HAP-1 (cell line): ENCODE measurements around the gene AHCYL1.

Experiments
- DNase-seq, 2 experiments: peaks; one replicate each; pipeline ENCODE4 v3.0.0-alpha.2; 2016 to 2020; ENCODE audit warnings: low spot score in 2 of 2
- H3K27me3 ChIP-seq: fragments of 250-450 bp; sonication (Bioruptor Pico); 2 replicates; pipeline ENCODE4 v1.5.1; 2020; ENCODE audit warnings: low read depth, mild to moderate bottlenecking, moderate library complexity
- H3K36me3 ChIP-seq: fragments of 250-450 bp; sonication (Bioruptor Pico); replicated peaks from 2 replicates; pipeline ENCODE4 v1.5.1; 2020; ENCODE audit warnings: mild to moderate bottlenecking
- H3K4me1 ChIP-seq: fragments of 250-450 bp; sonication (Bioruptor Pico); 2 replicates; pipeline ENCODE4 v1.5.1; 2020; ENCODE audit warnings: mild to moderate bottlenecking
- H3K4me3 ChIP-seq: fragments of 250-450 bp; sonication (Bioruptor Pico); 2 replicates; pipeline ENCODE4 v1.5.1; 2020; ENCODE audit warnings: mild to moderate bottlenecking, moderate library complexity
- H3K9me3 ChIP-seq: fragments of 250-450 bp; sonication (Bioruptor Pico); 2 replicates; pipeline ENCODE4 v1.5.1; 2020; ENCODE audit warnings: mild to moderate bottlenecking, moderate library complexity
- in situ Hi-C: fragments of 300-500 bp; cut with MboI; formaldehyde crosslinking; loops from 3 replicates; pipeline ENCODE4 v1.14.3; 2020; ENCODE audit warnings: low sequenced_read_pairs, inconsistent platforms, mixed read lengths

AHCYL1 gene

GRCh38 chr1:110069404-110070281 is 85.1 kb downstream of the AHCYL1 start:
- Histone ChIP-seq H3K9me3 (no peaks in the 10 kb centered on the region), H3K27me3 (peaks cover 61% of the 10 kb centered on the region), H3K36me3 (no peaks in the 10 kb centered on the region), H3K4me1 (no peaks in the 10 kb centered on the region), H3K4me3 (no peak overlapping the region)
- no peak for DNase-seq
- in situ Hi-C loops: no loop called here

- in situ Hi-C loops: no loop called here
- no peak for DNase-seq
- Histone ChIP-seq H3K4me3 (no peak overlapping the region), H3K27me3 (peaks cover 61% of the 10 kb centered on the region), H3K36me3 (no peaks in the 10 kb centered on the region), H3K4me1 (no peaks in the 10 kb centered on the region), H3K9me3 (no peaks in the 10 kb centered on the region)
These were observed 85.7 kb downstream of the AHCYL1 start for GRCh38 chr1:110070282-110070669.

- no peak within 1 kb of the TSS for H3K4me3 ChIP-seq
- in situ Hi-C loops: no loop called here
- H3K27me3 ChIP-seq: peaks cover 61% of the 10 kb centered on the region
These were observed 86.2 kb downstream of the AHCYL1 start, which contains the start of gene ALX3 for GRCh38 chr1:110070671-110071242. Gene ALX3, minus strand, starts transcription at chr1:110070672. Its CDS starts 60 bp downstream, at chr1:110070612.

More at GRCh38 chr1:110070671-110071242, 86.2 kb downstream of the AHCYL1 start, which contains the start of gene ALX3:
- no peaks in the 10 kb centered on the region for H3K9me3 ChIP-seq
- H3K36me3 ChIP-seq: no peaks in the 10 kb centered on the region
- no peak for DNase-seq
- H3K4me1 ChIP-seq: no peaks in the 10 kb centered on the region
